ENCODE results near the gene CHRNB1. TPM values are rescaled to one million over a fixed set of nuclear protein-coding genes. Genes with fewer than 3 reads are reported as not detected.
"Not testable (repeated sequence)": the region's sequence is repeated elsewhere in the genome, so short reads cannot be mapped to it uniquely, and the experiment has no call there.

CHRNB1 gene
- total and polyA plus RNA-seq, 5 donors from 2014 or later, result 7.6 to 28.7 (median 26.2) TPM

GRCh38 chr17:7467498-7467897 lies 22.6 kb downstream of the CHRNB1 start:
- ATAC-seq (ENCODE audit: low read depth in 2 of 2), result no peak
- H3K27ac ChIP-seq (ENCODE audit: insufficient read depth, low read length, poor library complexity, severe bottlenecking), result no peak overlapping the region
- H3K27me3 Mint-ChIP-seq, result peaks cover 4% of the 10 kb centered on the region
- H3K9me3 ChIP-seq (ENCODE audit: control insufficient read depth in 2 of 2, low read length in 2 of 2), result no peaks in the 10 kb centered on the region
- DNase-seq, result no peak
- H3K4me1 ChIP-seq (ENCODE audit: control insufficient read depth, insufficient read depth, low read length, poor library complexity, severe bottlenecking), result no peaks in the 10 kb centered on the region
- H3K4me3 Mint-ChIP-seq, result no peak overlapping the region
- no peak overlapping the region for H3K4me3 ChIP-seq (ENCODE audit: low read depth, low read length)
- no peak overlapping the region for H3K27ac Mint-ChIP-seq
- peaks cover 36% of the 10 kb centered on the region for H3K36me3 ChIP-seq (ENCODE audit: control insufficient read depth, insufficient read depth, low read length)
- no peaks in the 10 kb centered on the region for H3K27me3 ChIP-seq (ENCODE audit: control insufficient read depth, insufficient read depth, low read length)
- peaks cover 8% of the 10 kb centered on the region for H3K36me3 Mint-ChIP-seq
- H3K9me3 Mint-ChIP-seq, result no peaks in the 10 kb centered on the region
- peaks cover 0 to 36% (median 11%) of the 10 kb centered on the region in 4 donors for H3K4me1 Mint-ChIP-seq

- Histone ChIP-seq H3K4me3 (ENCODE audit: low read depth, low read length) (no peak overlapping the region), H3K27me3 (ENCODE audit: control insufficient read depth, insufficient read depth, low read length) (no peaks in the 10 kb centered on the region), H3K4me1 (ENCODE audit: control insufficient read depth, insufficient read depth, low read length, poor library complexity, severe bottlenecking) (no peaks in the 10 kb centered on the region), H3K9me3 (ENCODE audit: control insufficient read depth in 2 of 2, low read length in 2 of 2) (no peaks in the 10 kb centered on the region), H3K27ac (ENCODE audit: insufficient read depth, low read length, poor library complexity, severe bottlenecking) (no peak overlapping the region), H3K36me3 (ENCODE audit: control insufficient read depth, insufficient read depth, low read length) (peaks cover 33% of the 10 kb centered on the region)
- no peak overlapping the region for H3K27ac Mint-ChIP-seq
- H3K4me3 Mint-ChIP-seq, result no peak overlapping the region
- peaks cover 8% of the 10 kb centered on the region for H3K36me3 Mint-ChIP-seq
- H3K9me3 Mint-ChIP-seq, result no peaks in the 10 kb centered on the region
- no peak for ATAC-seq (ENCODE audit: low read depth in 2 of 2)
- H3K27me3 Mint-ChIP-seq, result peaks cover 4% of the 10 kb centered on the region
- H3K4me1 Mint-ChIP-seq, result peaks cover 0 to 37% (median 11%) of the 10 kb centered on the region in 4 donors
- DNase-seq, result no peak
Observed at GRCh38 chr17:7468290-7468689, 23.4 kb downstream of the CHRNB1 start.

- no peaks in the 10 kb centered on the region for H3K9me3 Mint-ChIP-seq
- peaks cover 4% of the 10 kb centered on the region for H3K27me3 Mint-ChIP-seq
- H3K4me1 Mint-ChIP-seq, result peaks cover 0 to 42% (median 11%) of the 10 kb centered on the region in 4 donors
Observed at GRCh38 chr17:7468804-7469389, 24.0 kb downstream of the CHRNB1 start.

GRCh38 chr17:7469843-7470242 lies 25.0 kb downstream of the CHRNB1 start:
- not testable (repeated sequence) for H3K27me3 Mint-ChIP-seq; H3K9me3 Mint-ChIP-seq; H3K4me3 ChIP-seq (ENCODE audit: low read depth, low read length); DNase-seq; H3K9me3 ChIP-seq (ENCODE audit: control insufficient read depth in 2 of 2, low read length in 2 of 2); ATAC-seq (ENCODE audit: low read depth in 2 of 2); H3K27me3 ChIP-seq (ENCODE audit: control insufficient read depth, insufficient read depth, low read length); H3K4me3 Mint-ChIP-seq; H3K27ac Mint-ChIP-seq; H3K4me1 ChIP-seq (ENCODE audit: control insufficient read depth, insufficient read depth, low read length, poor library complexity, severe bottlenecking); H3K36me3 Mint-ChIP-seq; H3K27ac ChIP-seq (ENCODE audit: insufficient read depth, low read length, poor library complexity, severe bottlenecking)
- peaks cover 27% of the 10 kb centered on the region for H3K36me3 ChIP-seq (ENCODE audit: control insufficient read depth, insufficient read depth, low read length)
- H3K4me1 Mint-ChIP-seq, result peaks cover 0 to 47% (median 11%) of the 10 kb centered on the region in 4 donors

More at GRCh38 chr17:7468804-7469389, 24.0 kb downstream of the CHRNB1 start:
- DNase-seq (no peak), ATAC-seq (ENCODE audit: low read depth in 2 of 2) (no peak)
- H3K4me3 Mint-ChIP-seq, result no peak overlapping the region
- no peaks in the 10 kb centered on the region for H3K27me3 ChIP-seq (ENCODE audit: control insufficient read depth, insufficient read depth, low read length)
- no peak overlapping the region for H3K4me3 ChIP-seq (ENCODE audit: low read depth, low read length)
- H3K36me3 Mint-ChIP-seq, result peaks cover 8% of the 10 kb centered on the region
- no peaks in the 10 kb centered on the region for H3K9me3 ChIP-seq (ENCODE audit: control insufficient read depth in 2 of 2, low read length in 2 of 2)
- H3K27ac Mint-ChIP-seq, result no peak overlapping the region
- peaks cover 29% of the 10 kb centered on the region for H3K36me3 ChIP-seq (ENCODE audit: control insufficient read depth, insufficient read depth, low read length)
- H3K4me1 ChIP-seq (ENCODE audit: control insufficient read depth, insufficient read depth, low read length, poor library complexity, severe bottlenecking), result no peaks in the 10 kb centered on the region
- no peak overlapping the region for H3K27ac ChIP-seq (ENCODE audit: insufficient read depth, low read length, poor library complexity, severe bottlenecking)

GRCh38 chr17:7470457-7470973 lies 25.7 kb downstream of the CHRNB1 start:
- H3K4me3 Mint-ChIP-seq; H3K9me3 ChIP-seq (ENCODE audit: control insufficient read depth in 2 of 2, low read length in 2 of 2); H3K36me3 Mint-ChIP-seq; H3K27me3 ChIP-seq (ENCODE audit: control insufficient read depth, insufficient read depth, low read length); H3K9me3 Mint-ChIP-seq; H3K4me1 ChIP-seq (ENCODE audit: control insufficient read depth, insufficient read depth, low read length, poor library complexity, severe bottlenecking); H3K27ac Mint-ChIP-seq; H3K4me3 ChIP-seq (ENCODE audit: low read depth, low read length); DNase-seq; H3K27me3 Mint-ChIP-seq; ATAC-seq (ENCODE audit: low read depth in 2 of 2); H3K27ac ChIP-seq (ENCODE audit: insufficient read depth, low read length, poor library complexity, severe bottlenecking): not testable (repeated sequence)
- peaks cover 0 to 51% (median 13%) of the 10 kb centered on the region in 4 donors for H3K4me1 Mint-ChIP-seq
- peaks cover 24% of the 10 kb centered on the region for H3K36me3 ChIP-seq (ENCODE audit: control insufficient read depth, insufficient read depth, low read length)

GRCh38 chr17:7471729-7472128 lies 26.9 kb downstream of the CHRNB1 start:
- DNase-seq, result no peak
- H3K4me3 Mint-ChIP-seq, result peak overlapping the region in 3 of 4 donors; percentile 12 to 54 (median 21)

GRCh38 chr17:7474767-7475166 lies 29.9 kb downstream of the CHRNB1 start:
- H3K36me3 Mint-ChIP-seq; ATAC-seq (ENCODE audit: low read depth in 2 of 2); H3K27me3 Mint-ChIP-seq; H3K36me3 ChIP-seq (ENCODE audit: control insufficient read depth, insufficient read depth, low read length); DNase-seq; H3K27ac ChIP-seq (ENCODE audit: insufficient read depth, low read length, poor library complexity, severe bottlenecking); H3K27me3 ChIP-seq (ENCODE audit: control insufficient read depth, insufficient read depth, low read length); H3K9me3 ChIP-seq (ENCODE audit: control insufficient read depth in 2 of 2, low read length in 2 of 2); H3K9me3 Mint-ChIP-seq; H3K4me3 Mint-ChIP-seq; H3K4me3 ChIP-seq (ENCODE audit: low read depth, low read length): not testable (repeated sequence)
- Mint-ChIP-seq H3K27ac (peak overlapping the region in 1 of 3 donors; percentile 14), H3K4me1 (peaks cover 6 to 69% (median 39%) of the 10 kb centered on the region in 4 donors)
- peaks cover 23% of the 10 kb centered on the region for H3K4me1 ChIP-seq (ENCODE audit: control insufficient read depth, insufficient read depth, low read length, poor library complexity, severe bottlenecking)

More at GRCh38 chr17:7471729-7472128, 26.9 kb downstream of the CHRNB1 start:
- no peak for ATAC-seq (ENCODE audit: low read depth in 2 of 2)
- no peak overlapping the region for H3K27ac ChIP-seq (ENCODE audit: insufficient read depth, low read length, poor library complexity, severe bottlenecking)
- peak overlapping the region in 2 of 3 donors; percentile 31 to 61 for H3K27ac Mint-ChIP-seq
- peaks cover 1% of the 10 kb centered on the region for H3K4me1 ChIP-seq (ENCODE audit: control insufficient read depth, insufficient read depth, low read length, poor library complexity, severe bottlenecking)
- no peaks in the 10 kb centered on the region for H3K9me3 ChIP-seq (ENCODE audit: control insufficient read depth in 2 of 2, low read length in 2 of 2)
- no peaks in the 10 kb centered on the region for H3K9me3 Mint-ChIP-seq
- H3K36me3 Mint-ChIP-seq, result peaks cover 7% of the 10 kb centered on the region
- peaks cover 0 to 59% (median 24%) of the 10 kb centered on the region in 4 donors for H3K4me1 Mint-ChIP-seq
- peaks cover 4% of the 10 kb centered on the region for H3K27me3 Mint-ChIP-seq
- H3K4me3 ChIP-seq (ENCODE audit: low read depth, low read length), result no peak overlapping the region
- peaks cover 14% of the 10 kb centered on the region for H3K36me3 ChIP-seq (ENCODE audit: control insufficient read depth, insufficient read depth, low read length)
- no peaks in the 10 kb centered on the region for H3K27me3 ChIP-seq (ENCODE audit: control insufficient read depth, insufficient read depth, low read length)

Data from CD4-positive, CD25-positive, alpha-beta regulatory T cell (primary cell).